Activated T-cell treated with anti-CD3 and anti-CD28 coated beads for 48 hours (primary cell): Measurements from ENCODE around the gene SIRT1.
"Not testable (repeated sequence)": the region's sequence is repeated elsewhere in the genome, so short reads cannot be mapped to it uniquely, and the experiment has no call there.

Experiments used
- DNase-seq: peaks from one replicate; pipeline ENCODE4 v3.0.0-alpha.2; 2020; ENCODE audit warnings: low read depth

Gene SIRT1

GRCh38 chr10:67877421-67877820 is 7.0 kb upstream of the SIRT1 start:
- DNase-seq, result not testable (repeated sequence)

DNA sequence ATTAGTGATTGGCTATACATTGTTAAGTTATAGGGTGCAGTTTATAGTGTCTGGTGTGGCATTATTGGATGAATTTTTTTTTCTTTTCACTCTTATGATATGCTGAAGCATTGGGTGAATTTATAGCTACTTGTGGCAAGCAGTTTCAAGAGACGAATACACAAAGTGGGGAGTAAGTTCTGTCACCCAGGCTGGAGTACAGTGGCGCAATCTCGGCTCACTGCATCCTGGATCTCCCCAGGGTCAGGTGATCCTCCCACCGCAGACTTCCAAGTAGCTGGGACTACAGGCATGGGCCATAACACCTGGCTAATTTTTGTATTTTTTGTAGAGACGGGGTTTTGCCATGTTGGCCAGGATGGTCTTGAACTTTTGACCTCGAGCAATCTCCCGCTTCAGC is 6.3 kb upstream of the SIRT1 start:
- DNase-seq, result no peak

- no peak for DNase-seq
Observed at GRCh38 chr10:67883710-67884312, 645 bp upstream of the SIRT1 start.

GRCh38 chr10:67884842-67885670 is 600 bp downstream of the SIRT1 start:
- DNase-seq, result peak; percentile 81

DNA sequence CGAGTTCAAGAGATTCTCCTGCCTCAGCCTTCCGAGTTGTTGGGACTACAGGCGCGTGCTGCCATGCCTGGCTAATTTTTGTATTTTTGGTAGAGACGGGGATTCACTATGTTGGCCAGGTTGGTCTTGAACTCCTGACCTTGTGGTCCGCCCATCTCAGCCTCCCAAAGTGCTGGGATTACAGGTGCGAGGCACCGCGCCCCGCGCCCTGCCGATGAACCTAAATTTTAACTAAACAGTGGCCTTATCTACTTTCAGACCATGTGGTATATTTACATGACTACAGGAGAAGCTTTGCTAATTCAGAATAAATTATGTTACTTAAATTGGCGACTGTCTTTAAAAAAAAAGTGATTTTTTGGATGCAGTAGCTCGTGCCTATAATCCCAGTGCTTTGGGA is 9.2 kb downstream of the SIRT1 start:
- no peak for DNase-seq

DNA sequence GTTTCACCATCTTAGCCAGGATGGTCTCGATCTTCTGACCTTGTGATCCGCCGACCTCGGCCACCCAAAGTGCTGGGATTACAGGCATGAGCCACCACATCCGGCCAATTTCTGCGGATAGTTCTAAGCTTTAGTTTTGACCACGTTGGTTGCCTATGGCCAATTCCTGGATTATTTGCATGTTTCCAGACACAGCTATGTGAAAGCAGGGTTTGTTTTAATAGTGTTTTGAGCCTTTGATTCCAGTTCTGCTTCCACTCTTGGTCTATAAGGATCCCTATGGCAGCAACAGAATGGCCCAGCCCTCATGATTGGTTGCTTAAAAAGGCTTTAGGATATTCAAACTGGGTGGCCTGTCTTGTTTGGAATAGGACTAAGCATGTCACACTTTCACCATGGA is 19.1 kb downstream of the SIRT1 start:
- no peak for DNase-seq

DNA sequence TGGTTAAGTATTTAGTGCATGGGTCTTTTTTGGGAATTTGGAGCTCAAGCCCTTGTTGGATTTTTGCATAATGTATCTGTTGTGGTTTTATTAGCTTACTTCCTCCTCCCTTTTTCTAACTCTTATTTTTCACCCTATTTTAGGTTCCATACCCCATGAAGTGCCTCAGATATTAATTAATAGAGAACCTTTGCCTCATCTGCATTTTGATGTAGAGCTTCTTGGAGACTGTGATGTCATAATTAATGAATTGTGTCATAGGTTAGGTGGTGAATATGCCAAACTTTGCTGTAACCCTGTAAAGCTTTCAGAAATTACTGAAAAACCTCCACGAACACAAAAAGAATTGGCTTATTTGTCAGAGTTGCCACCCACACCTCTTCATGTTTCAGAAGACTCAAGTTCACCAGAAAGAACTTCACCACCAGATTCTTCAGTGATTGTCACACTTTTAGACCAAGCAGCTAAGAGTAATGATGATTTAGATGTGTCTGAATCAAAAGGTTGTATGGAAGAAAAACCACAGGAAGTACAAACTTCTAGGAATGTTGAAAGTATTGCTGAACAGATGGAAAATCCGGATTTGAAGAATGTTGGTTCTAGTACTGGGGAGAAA is 28.0 kb downstream of the SIRT1 start:
- DNase-seq, result no peak

GRCh38 chr10:67914777-67915340 is 30.4 kb downstream of the SIRT1 start:
- no peak for DNase-seq

- DNase-seq, result no peak
Observed at GRCh38 chr10:67917169-67917568, 32.7 kb downstream of the SIRT1 start.

DNA sequence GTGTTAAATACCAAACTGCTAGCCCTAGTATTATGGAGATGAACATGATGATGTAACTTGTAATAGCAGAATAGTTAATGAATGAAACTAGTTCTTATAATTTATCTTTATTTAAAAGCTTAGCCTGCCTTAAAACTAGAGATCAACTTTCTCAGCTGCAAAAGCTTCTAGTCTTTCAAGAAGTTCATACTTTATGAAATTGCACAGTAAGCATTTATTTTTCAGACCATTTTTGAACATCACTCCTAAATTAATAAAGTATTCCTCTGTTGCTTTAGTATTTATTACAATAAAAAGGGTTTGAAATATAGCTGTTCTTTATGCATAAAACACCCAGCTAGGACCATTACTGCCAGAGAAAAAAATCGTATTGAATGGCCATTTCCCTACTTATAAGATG is 33.2 kb downstream of the SIRT1 start:
- DNase-seq, result no peak

GRCh38 chr10:67921065-67921464 is 36.6 kb downstream of the SIRT1 start:
- no peak for DNase-seq

DNA sequence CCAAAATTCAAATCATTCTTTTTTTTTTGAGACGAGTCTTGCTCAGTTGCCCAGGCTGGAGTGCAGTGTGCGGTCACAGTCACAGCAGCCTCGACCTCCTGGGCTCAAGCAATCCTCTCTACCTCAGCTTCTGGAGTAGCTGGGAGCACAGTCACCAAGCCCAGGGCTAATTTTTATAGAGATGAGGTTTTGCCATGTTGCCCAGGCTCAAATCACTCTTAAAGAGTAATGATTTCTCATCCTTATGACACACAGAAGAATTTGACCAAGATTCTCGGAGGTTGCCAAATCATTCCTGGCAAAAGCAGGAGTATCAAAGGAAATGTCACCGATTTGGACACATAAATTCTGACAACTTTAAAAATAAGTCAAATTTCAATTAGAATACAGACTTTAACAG is 39.1 kb downstream of the SIRT1 start:
- no peak for DNase-seq

- no peak for DNase-seq
Observed at GRCh38 chr10:67924136-67924535, 39.7 kb downstream of the SIRT1 start.

DNA sequence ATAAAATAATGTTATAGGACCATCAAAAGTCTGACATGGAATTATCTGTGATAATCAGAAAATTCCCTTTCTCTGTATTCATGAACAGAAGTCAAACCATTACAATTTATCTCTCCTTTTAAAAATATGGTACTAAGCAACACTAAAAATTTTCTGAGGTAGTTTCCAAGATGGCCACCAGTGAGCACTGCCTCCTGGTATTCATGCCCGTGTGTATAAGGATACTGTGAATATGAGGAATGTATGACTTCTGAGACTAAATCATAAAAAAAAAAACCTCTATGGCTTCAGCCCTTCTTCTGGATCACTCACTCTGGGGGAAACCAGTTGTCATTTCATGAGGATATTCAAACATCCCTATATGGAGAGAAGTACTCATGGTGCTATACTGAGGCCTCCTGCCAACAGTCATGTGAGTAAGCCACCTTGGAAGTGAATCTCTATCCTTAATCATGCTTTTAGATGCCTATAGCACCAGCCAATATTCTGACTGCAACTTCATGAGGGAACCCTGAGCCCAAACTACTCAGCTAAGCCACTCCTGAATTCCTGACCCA is 41.1 kb downstream of the SIRT1 start:
- DNase-seq, result no peak

GRCh38 chr10:67926951-67927350 is 42.5 kb downstream of the SIRT1 start:
- DNase-seq, result no peak

DNA sequence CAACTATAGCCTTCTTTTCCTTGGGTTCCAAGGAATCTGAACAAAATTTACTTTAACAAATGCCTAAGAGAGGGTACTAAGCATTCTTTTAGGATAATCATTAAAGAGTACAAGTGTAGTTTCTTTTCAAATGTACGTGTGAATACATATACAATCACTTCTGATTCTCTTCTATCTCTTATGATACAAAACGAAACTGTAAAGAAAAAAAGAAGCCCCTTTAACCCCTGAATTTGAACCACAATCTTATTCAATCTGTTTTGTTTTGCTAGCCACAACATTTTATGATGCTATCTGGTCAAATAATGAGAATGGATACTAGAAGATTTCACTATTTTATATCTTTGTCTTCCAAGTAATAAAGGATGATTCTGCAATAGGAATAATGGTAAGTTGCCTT is 48.7 kb downstream of the SIRT1 start:
- DNase-seq, result no peak

- no peak for DNase-seq
Observed at GRCh38 chr10:67934336-67934735, 49.9 kb downstream of the SIRT1 start.

DNA sequence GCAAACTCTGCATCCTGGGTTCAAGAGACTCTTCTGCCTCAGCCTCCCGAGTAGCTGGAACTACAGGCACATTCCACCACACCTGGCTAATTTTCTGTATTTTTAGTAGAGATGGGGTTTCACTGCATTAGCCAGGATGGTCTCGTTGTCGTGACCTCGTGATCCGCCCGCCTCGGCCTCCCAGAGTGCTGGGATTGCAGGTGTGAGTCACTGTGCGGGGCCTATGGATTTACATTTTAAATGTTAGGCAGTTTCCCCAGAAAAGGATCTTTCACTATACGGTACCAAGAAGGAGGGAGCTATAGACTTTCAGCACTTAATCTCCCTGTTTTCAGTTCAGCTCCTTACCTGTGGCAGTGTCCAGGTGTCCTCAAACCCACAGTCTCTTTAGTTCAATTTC is 50.8 kb downstream of the SIRT1 start:
- no peak for DNase-seq

DNA sequence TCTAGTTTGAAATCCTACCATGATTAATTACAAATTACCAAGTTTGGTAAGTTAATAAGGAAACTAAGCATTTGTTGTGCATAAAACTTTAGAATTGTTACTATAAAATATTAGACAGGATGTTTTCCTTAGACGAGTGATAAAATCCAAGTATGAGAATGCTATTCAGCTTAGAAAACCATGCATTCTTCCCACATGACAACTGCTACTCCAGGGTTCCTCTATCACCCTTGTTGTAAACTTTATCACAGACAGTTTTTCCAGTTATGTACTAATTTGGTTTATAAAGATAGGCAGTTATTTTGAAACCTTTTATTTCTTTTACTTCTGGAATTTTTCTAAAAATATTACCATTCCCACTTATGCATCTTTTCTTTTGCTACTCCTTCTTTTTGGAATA is 52.0 kb downstream of the SIRT1 start:
- DNase-seq, result no peak

GRCh38 chr10:67943917-67944316 is 59.5 kb downstream of the SIRT1 start:
- DNase-seq, result no peak

DNA sequence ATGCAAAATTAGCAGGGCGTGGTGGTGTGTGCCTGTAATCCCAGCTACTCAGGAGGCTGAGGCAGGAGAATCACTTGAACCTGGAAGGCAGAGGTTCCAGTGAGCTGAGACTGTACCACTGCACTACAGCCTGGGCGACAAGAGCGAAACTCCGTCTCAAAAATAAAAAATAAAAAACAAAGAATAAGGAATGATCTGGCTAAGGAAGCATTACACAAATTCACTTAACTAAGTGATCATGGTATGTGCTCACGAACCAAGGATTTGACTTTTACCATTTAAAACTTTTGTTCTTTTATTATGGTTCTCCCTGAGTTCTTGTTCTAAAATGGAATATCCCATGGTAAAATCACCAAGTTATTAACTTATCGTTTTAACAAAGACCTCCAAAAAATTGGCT is 71.2 kb downstream of the SIRT1 start:
- no peak for DNase-seq

DNA sequence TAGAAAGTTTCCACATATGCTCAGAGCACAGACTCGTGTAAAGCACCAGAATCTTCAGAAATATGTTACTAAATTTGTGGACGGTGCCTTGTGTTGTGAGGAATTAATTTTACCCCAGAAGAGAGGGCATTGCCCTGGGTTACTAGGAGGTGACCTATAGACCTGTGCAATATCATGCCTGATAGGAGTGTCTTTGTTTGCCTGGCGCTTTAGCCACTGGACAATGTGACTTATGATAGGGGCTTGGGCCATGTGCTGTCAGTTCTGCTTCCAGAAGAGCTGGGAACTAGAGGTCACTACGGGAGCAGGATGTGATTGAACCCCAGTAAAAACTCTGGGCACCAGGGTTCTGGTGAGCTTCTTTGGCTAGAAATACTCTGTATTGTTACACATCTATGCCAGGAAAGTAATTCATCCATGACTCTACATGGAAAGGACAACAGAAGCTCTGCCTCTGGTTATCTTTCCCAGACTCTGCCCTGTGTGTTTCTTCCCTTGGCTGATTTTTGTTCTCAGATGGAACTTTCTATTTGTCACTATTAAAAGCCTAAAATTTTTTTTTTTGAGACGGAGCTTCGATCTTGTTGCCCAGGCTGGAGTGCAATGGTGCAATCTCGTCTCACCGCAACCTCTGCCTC is 75.5 kb downstream of the SIRT1 start:
- DNase-seq, result no peak
